ENCODE measurements around the gene UBE2E1. TPM values are rescaled to one million over a fixed set of nuclear protein-coding genes. Genes with fewer than 3 reads are reported as not detected.
"Not testable (repeated sequence)": the region's sequence is repeated elsewhere in the genome, so short reads cannot be mapped to it uniquely, and the experiment has no call there.

UBE2E1 gene
- total and polyA plus RNA-seq, 2 donors = 89.1 to 95.2 TPM

- H3K4me1 ChIP-seq (ENCODE audit: control insufficient read depth in 2 of 2, insufficient read depth in 2 of 2, low read length in 2 of 2) = no peaks in the 10 kb centered on the region
- 98% methylated on average over 3 of the region's 3 CpGs for WGBS
Measured at GRCh38 chr3:23843869-23844268, 38.1 kb downstream of the UBE2E1 start.

GRCh38 chr3:23845326-23846216 lies 39.8 kb downstream of the UBE2E1 start:
- peaks cover 0 to 4% of the 10 kb centered on the region in 2 donors for H3K36me3 ChIP-seq (ENCODE audit: control insufficient read depth in 2 of 2, insufficient read depth in 2 of 2, low read length in 1 of 2)
- DNase-seq (ENCODE audit: low read depth in 6 of 9, low spot score in 9 of 9) = no peak
- no peak overlapping the region for H3K27ac ChIP-seq (ENCODE audit: low read depth in 1 of 2, low read length in 1 of 2)
- no peaks in the 10 kb centered on the region for H3K4me1 ChIP-seq (ENCODE audit: control insufficient read depth in 2 of 2, insufficient read depth in 2 of 2, low read length in 2 of 2)
- H3K9me3 ChIP-seq (ENCODE audit: control insufficient read depth in 2 of 2, insufficient read depth in 1 of 2, low read length in 1 of 2) = no peaks in the 10 kb centered on the region
- H3K4me3 ChIP-seq (ENCODE audit: low read length in 2 of 2) = no peak overlapping the region
- 92% methylated on average over 5 of the region's 5 CpGs for WGBS
- H3K27me3 ChIP-seq (ENCODE audit: control insufficient read depth in 2 of 2, insufficient read depth in 1 of 2, low read length in 1 of 2) = no peaks in the 10 kb centered on the region

More at GRCh38 chr3:23843869-23844268, 38.1 kb downstream of the UBE2E1 start:
- Histone ChIP-seq H3K27ac (ENCODE audit: low read depth in 1 of 2, low read length in 1 of 2) (no peak overlapping the region), H3K9me3 (ENCODE audit: control insufficient read depth in 2 of 2, insufficient read depth in 1 of 2, low read length in 1 of 2) (no peaks in the 10 kb centered on the region), H3K27me3 (ENCODE audit: control insufficient read depth in 2 of 2, insufficient read depth in 1 of 2, low read length in 1 of 2) (no peaks in the 10 kb centered on the region), H3K4me3 (ENCODE audit: low read length in 2 of 2) (no peak overlapping the region), H3K36me3 (ENCODE audit: control insufficient read depth in 2 of 2, insufficient read depth in 2 of 2, low read length in 1 of 2) (peaks cover 0 to 4% of the 10 kb centered on the region in 2 donors)
- DNase-seq (ENCODE audit: low read depth in 6 of 9, low spot score in 9 of 9) = no peak

GRCh38 chr3:23849462-23849861 lies 43.7 kb downstream of the UBE2E1 start:
- not testable (repeated sequence) for H3K27me3 ChIP-seq (ENCODE audit: control insufficient read depth in 2 of 2, insufficient read depth in 1 of 2, low read length in 1 of 2); H3K4me1 ChIP-seq (ENCODE audit: control insufficient read depth in 2 of 2, insufficient read depth in 2 of 2, low read length in 2 of 2); H3K4me3 ChIP-seq (ENCODE audit: low read length in 2 of 2); H3K36me3 ChIP-seq (ENCODE audit: control insufficient read depth in 2 of 2, insufficient read depth in 2 of 2, low read length in 1 of 2); H3K27ac ChIP-seq (ENCODE audit: low read depth in 1 of 2, low read length in 1 of 2); DNase-seq (ENCODE audit: low read depth in 6 of 9, low spot score in 9 of 9); H3K9me3 ChIP-seq (ENCODE audit: control insufficient read depth in 2 of 2, insufficient read depth in 1 of 2, low read length in 1 of 2)
- WGBS = 97% methylated on average over 2 of the region's 2 CpGs

- H3K27me3 ChIP-seq (ENCODE audit: control insufficient read depth in 2 of 2, insufficient read depth in 1 of 2, low read length in 1 of 2) = no peaks in the 10 kb centered on the region
- 93% methylated on average over 3 of the region's 3 CpGs for WGBS
- no peak overlapping the region for H3K27ac ChIP-seq (ENCODE audit: low read depth in 1 of 2, low read length in 1 of 2)
- peaks cover 0 to 6% of the 10 kb centered on the region in 2 donors for H3K9me3 ChIP-seq (ENCODE audit: control insufficient read depth in 2 of 2, insufficient read depth in 1 of 2, low read length in 1 of 2)
- DNase-seq (ENCODE audit: low read depth in 6 of 9, low spot score in 9 of 9) = no peak
- H3K4me3 ChIP-seq (ENCODE audit: low read length in 2 of 2) = no peak overlapping the region
- peaks cover 28 to 42% of the 10 kb centered on the region in 2 donors for H3K4me1 ChIP-seq (ENCODE audit: control insufficient read depth in 2 of 2, insufficient read depth in 2 of 2, low read length in 2 of 2)
- H3K36me3 ChIP-seq (ENCODE audit: control insufficient read depth in 2 of 2, insufficient read depth in 2 of 2, low read length in 1 of 2) = peaks cover 4% of the 10 kb centered on the region in 2 donors
Measured at GRCh38 chr3:23856286-23856685, 50.5 kb downstream of the UBE2E1 start.

GRCh38 chr3:23859012-23859743 lies 53.4 kb downstream of the UBE2E1 start:
- 0% methylated on average over 1 of the region's 1 CpG for WGBS
- Histone ChIP-seq H3K4me3 (ENCODE audit: low read length in 2 of 2) (peak overlapping the region in 1 of 2 donors; percentile 14), H3K4me1 (ENCODE audit: control insufficient read depth in 2 of 2, insufficient read depth in 2 of 2, low read length in 2 of 2) (peaks cover 30 to 43% of the 10 kb centered on the region in 2 donors), H3K27me3 (ENCODE audit: control insufficient read depth in 2 of 2, insufficient read depth in 1 of 2, low read length in 1 of 2) (no peaks in the 10 kb centered on the region), H3K27ac (ENCODE audit: low read depth in 1 of 2, low read length in 1 of 2) (peak overlapping the region in 1 of 2 donors; percentile 84), H3K9me3 (ENCODE audit: control insufficient read depth in 2 of 2, insufficient read depth in 1 of 2, low read length in 1 of 2) (no peaks in the 10 kb centered on the region), H3K36me3 (ENCODE audit: control insufficient read depth in 2 of 2, insufficient read depth in 2 of 2, low read length in 1 of 2) (peaks cover 0 to 5% of the 10 kb centered on the region in 2 donors)
- DNase-seq (ENCODE audit: low read depth in 6 of 9, low spot score in 9 of 9) = peak in 5 of 9 donors; percentile 29 to 70 (median 49)

- DNase-seq (ENCODE audit: low read depth in 6 of 9, low spot score in 9 of 9) = peak in 4 of 9 donors; percentile 29 to 63 (median 38)
- H3K9me3 ChIP-seq (ENCODE audit: control insufficient read depth in 2 of 2, insufficient read depth in 1 of 2, low read length in 1 of 2) = no peaks in the 10 kb centered on the region
- H3K27ac ChIP-seq (ENCODE audit: low read depth in 1 of 2, low read length in 1 of 2) = peak overlapping the region in 1 of 2 donors; percentile 84
- H3K4me3 ChIP-seq (ENCODE audit: low read length in 2 of 2) = no peak overlapping the region
- WGBS = 58% methylated on average over 7 of the region's 7 CpGs
- H3K27me3 ChIP-seq (ENCODE audit: control insufficient read depth in 2 of 2, insufficient read depth in 1 of 2, low read length in 1 of 2) = no peaks in the 10 kb centered on the region
- peaks cover under 1 to 8% of the 10 kb centered on the region in 2 donors for H3K36me3 ChIP-seq (ENCODE audit: control insufficient read depth in 2 of 2, insufficient read depth in 2 of 2, low read length in 1 of 2)
- H3K4me1 ChIP-seq (ENCODE audit: control insufficient read depth in 2 of 2, insufficient read depth in 2 of 2, low read length in 2 of 2) = peaks cover 30 to 43% of the 10 kb centered on the region in 2 donors
Measured at GRCh38 chr3:23859839-23860382, 54.2 kb downstream of the UBE2E1 start.

GRCh38 chr3:23861689-23862088 lies 55.9 kb downstream of the UBE2E1 start:
- no peak overlapping the region for H3K27ac ChIP-seq (ENCODE audit: low read depth in 1 of 2, low read length in 1 of 2)

GRCh38 chr3:23863060-23863459 lies 57.3 kb downstream of the UBE2E1 start:
- Histone ChIP-seq H3K27ac (ENCODE audit: low read depth in 1 of 2, low read length in 1 of 2) (no peak overlapping the region), H3K27me3 (ENCODE audit: control insufficient read depth in 2 of 2, insufficient read depth in 1 of 2, low read length in 1 of 2) (no peaks in the 10 kb centered on the region), H3K9me3 (ENCODE audit: control insufficient read depth in 2 of 2, insufficient read depth in 1 of 2, low read length in 1 of 2) (no peaks in the 10 kb centered on the region), H3K4me1 (ENCODE audit: control insufficient read depth in 2 of 2, insufficient read depth in 2 of 2, low read length in 2 of 2) (peaks cover 26 to 40% of the 10 kb centered on the region in 2 donors), H3K36me3 (ENCODE audit: control insufficient read depth in 2 of 2, insufficient read depth in 2 of 2, low read length in 1 of 2) (peaks cover 6 to 10% of the 10 kb centered on the region in 2 donors), H3K4me3 (ENCODE audit: low read length in 2 of 2) (no peak overlapping the region)
- 97% methylated on average over 1 of the region's 1 CpG for whole genome bisulfite sequencing
- DNase-seq (ENCODE audit: low read depth in 6 of 9, low spot score in 9 of 9) = no peak

More at GRCh38 chr3:23861689-23862088, 55.9 kb downstream of the UBE2E1 start:
- H3K4me1 ChIP-seq (ENCODE audit: control insufficient read depth in 2 of 2, insufficient read depth in 2 of 2, low read length in 2 of 2) = peaks cover 31 to 49% of the 10 kb centered on the region in 2 donors
- 97% methylated on average over 9 of the region's 9 CpGs for WGBS
- DNase-seq (ENCODE audit: low read depth in 6 of 9, low spot score in 9 of 9) = no peak
- no peak overlapping the region for H3K4me3 ChIP-seq (ENCODE audit: low read length in 2 of 2)
- H3K27me3 ChIP-seq (ENCODE audit: control insufficient read depth in 2 of 2, insufficient read depth in 1 of 2, low read length in 1 of 2) = no peaks in the 10 kb centered on the region
- no peaks in the 10 kb centered on the region for H3K9me3 ChIP-seq (ENCODE audit: control insufficient read depth in 2 of 2, insufficient read depth in 1 of 2, low read length in 1 of 2)
- H3K36me3 ChIP-seq (ENCODE audit: control insufficient read depth in 2 of 2, insufficient read depth in 2 of 2, low read length in 1 of 2) = peaks cover 6 to 10% of the 10 kb centered on the region in 2 donors

All from thymus (tissue), 11 donors.